Head of caudate nucleus (tissue), 42 donors: ENCODE measurements around the gene EFNA2.
"Not testable (repeated sequence)": the region's sequence is repeated elsewhere in the genome, so short reads cannot be mapped to it uniquely, and the experiment has no call there.

Experiments used
- DNase-seq, 42 donors: peaks; one replicate each; pipeline versions ENCODE4 v3.0.0 to v3.0.0-alpha.2; 2020 to 2021; ENCODE audit warnings: mixed read lengths in 7 of 42
- intact Hi-C: fragments of 100-400 bp; cut with DNase I; formaldehyde crosslinking; loops from one replicate; pipeline ENCODE4 v1.15.0; 2022

Gene EFNA2

GRCh38 chr19:1304197-1304924 lies 18.7 kb downstream of the EFNA2 start:
- no peak for DNase-seq
- intact Hi-C loops = no loop called here

GRCh38 chr19:1305354-1305753 lies 19.7 kb downstream of the EFNA2 start:
- intact Hi-C loops = not testable (repeated sequence)

DNA sequence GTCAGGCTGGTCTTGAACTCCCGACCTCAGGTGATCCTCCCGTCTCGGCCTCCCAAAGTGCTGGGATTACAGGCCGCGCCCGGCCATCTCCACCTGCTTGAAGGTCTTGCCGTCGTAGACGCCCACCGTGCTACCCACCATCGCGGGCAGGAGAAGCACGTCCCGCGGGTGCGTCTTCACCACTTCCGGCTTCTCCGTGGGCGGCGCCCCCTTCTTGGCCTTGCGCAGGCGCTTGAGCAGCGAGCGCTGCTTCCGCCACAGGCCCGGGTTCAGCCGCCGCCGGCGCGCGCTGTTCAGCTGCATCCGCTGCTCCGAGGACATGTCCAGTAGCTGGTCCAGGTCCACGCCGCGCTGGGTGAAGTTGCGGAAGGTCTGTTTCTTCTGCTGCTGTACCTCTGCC lies 21.6 kb downstream of the EFNA2 start:
- intact Hi-C loops = no loop called here
- no peak for DNase-seq

More at GRCh38 chr19:1305354-1305753, 19.7 kb downstream of the EFNA2 start:
- DNase-seq = not testable (repeated sequence)

- intact Hi-C loops = no loop called here
- DNase-seq = no peak
These were observed 22.2 kb downstream of the EFNA2 start for GRCh38 chr19:1307755-1308303.

GRCh38 chr19:1308718-1309117 lies 23.0 kb downstream of the EFNA2 start:
- intact Hi-C loops = no loop called here
- DNase-seq = no peak

- DNase-seq = no peak
- intact Hi-C loops = no loop called here
These were observed 24.5 kb downstream of the EFNA2 start for GRCh38 chr19:1309977-1310852.

DNA sequence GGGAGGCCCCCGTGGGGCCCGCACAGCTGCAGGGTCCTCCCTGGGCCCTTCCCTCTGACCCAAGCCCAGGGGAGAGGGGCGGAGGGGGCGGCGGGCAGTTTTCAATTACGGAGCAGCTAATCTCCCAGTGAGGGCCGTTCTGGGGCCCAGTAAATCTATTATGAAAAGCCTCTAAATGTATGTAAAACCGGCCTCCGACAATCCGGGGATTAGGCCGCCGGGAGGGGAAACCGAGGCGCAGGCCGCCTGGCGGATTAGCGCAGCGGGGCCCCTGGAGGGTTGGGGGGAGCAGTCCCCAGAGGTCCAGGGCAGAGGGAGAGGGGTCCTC lies 25.1 kb downstream of the EFNA2 start:
- no peak for DNase-seq
- intact Hi-C loops = no loop called here

DNA sequence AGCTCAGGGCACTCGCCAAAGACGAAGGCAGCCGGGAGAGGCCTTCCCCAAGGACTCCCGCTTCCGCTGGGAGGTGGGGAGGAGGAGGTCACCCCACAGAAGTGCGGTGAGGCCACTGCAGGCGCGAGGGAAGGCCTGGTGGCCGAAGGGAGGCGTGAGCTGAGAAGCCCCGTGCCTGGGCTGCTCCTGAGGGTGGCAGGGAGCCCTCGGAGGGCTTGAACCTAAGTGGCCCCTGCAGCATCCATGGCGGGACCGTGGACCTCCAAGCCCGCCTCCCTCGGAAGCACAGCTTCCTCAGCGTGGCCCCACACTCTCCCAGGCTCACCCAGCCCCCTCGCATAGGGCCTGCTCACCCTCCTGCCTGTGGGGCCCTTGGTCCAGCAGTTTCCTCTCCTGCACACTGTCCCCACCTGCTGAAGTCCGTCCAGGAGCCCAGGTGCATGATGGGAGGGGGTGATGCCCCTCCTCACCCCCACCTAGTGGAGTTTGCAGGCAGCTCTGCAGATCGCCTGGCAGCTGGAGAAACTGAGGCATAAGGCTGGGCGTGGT lies 25.9 kb downstream of the EFNA2 start:
- intact Hi-C loops = no loop called here
- no peak for DNase-seq

- DNase-seq = no peak
- intact Hi-C loops = no loop called here
These were observed 27.4 kb downstream of the EFNA2 start for GRCh38 chr19:1312767-1313694.

DNA sequence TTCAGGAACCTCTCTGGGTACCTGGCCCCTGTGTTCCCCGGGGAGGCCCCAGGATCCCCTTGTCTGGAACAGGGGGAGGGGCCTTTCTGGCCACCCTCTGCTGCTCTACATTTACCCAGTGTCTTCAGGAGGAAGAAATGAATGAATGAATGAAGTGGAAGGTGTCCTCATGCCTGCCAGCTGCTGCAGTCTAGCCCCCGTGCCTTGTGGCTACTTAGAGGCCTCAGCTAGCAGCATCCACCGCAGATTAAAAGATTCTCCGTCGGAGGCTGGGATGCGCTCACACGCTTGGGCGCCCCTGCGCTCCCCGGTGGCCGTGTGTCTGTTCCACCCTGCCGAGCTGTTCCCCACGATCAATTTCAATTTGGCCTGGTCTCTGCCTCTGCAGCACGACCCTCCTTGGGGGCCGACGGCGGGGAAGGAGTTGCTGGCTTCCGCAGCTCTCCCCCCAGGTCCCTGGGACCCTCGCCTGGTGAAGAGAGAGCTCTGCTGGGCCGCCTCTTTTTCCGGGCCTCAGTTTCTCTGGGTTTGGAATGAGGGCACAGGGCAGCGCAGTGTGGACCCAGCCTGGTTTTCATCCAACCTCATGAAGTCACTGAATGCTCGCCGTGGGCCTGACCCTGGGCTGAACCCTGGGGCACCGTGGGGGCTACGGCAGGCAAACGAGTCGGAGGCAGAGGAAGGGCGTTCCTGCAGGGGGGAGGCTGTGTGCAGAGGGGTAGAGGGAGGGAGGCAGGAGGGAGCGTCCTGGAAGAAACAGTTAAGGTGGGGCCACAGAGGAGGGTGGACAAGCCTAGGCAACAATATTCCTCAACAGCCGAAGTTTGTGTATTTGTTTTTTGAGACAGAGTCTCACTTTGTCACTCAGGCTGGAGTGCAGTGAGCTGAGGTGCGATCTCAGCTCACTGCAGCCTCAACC lies 28.3 kb downstream of the EFNA2 start:
- intact Hi-C loops = no loop called here
- DNase-seq = no peak

GRCh38 chr19:1315470-1316166 lies 29.9 kb downstream of the EFNA2 start:
- peak; percentile 34 to 90 (median 78) for DNase-seq
- intact Hi-C loops = no loop called here

DNA sequence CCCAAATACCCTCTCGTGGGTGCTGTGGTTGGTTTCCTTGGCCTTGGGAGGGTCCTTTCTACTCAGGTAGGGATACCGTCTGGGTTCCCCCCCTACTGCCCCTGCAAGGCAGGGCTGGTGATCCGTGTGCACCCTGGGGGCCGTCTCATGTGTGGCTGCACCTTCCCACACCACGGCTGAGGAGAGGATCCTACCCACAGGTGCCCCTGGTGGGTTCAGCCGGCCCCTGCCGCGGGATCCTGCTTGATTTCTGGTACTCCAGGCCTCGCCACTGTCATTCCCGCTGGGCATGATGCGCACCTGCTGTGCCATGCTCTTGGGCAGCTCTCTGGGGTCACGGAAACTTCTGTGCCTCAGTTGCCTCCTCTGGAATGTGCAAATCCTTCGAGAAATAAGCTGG lies 30.8 kb downstream of the EFNA2 start:
- DNase-seq = no peak
- intact Hi-C loops = no loop called here

- no peak for DNase-seq
- intact Hi-C loops = no loop called here
These were observed 31.8 kb downstream of the EFNA2 start for GRCh38 chr19:1317274-1318003.

DNA sequence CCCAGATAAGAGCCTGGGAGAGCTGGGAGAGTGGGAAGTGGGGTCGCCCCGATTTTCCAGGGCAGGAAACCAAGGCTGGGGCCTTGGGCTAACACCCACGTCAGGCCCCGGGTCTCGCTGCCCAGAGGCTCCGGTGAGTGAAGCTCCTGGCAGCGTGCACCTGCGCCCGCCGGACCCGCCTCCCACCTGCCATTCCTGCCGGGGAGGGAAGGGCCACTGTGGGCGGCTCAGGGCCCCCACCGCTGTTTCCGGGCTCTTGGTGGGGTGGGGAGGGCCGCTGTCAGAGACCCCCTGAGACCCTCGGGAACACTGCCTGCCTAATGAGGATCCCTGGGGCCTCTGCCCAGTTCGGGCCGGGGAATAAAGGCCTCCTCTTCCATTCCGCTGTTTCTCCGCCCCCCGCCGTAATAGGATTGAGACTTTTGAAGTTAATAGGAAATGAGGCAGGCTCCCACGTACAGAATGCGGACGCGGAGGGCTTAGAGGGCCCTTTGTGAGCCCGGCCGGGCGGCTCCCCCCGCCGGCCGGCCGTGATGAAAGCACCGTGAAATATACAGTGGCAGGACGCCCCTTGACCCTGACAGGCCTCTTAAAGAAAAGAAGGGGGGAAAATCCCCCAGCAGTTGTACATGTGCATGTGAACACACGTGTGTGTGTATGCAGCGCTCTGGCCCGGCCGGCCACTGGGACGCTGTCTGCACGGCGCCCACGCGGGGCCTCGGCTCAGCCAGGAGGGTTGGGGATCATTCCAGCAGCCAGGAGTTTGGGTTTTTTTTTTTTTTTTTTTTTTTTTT lies 33.2 kb downstream of the EFNA2 start:
- DNase-seq = no peak
- intact Hi-C loops = no loop called here

GRCh38 chr19:1320282-1320650 lies 34.6 kb downstream of the EFNA2 start:
- DNase-seq, intact Hi-C loops: not testable (repeated sequence)

- intact Hi-C loops = no loop called here
- no peak for DNase-seq
These were observed 35.9 kb downstream of the EFNA2 start for GRCh38 chr19:1321539-1321938.
